ENCODE data around the gene SEMA6D.

GRCh38 chr15:47711655-47712054, 5.7 kb upstream of the SEMA6D start:
- TF ChIP-seq CTCF (conservative IDR thresholded peaks at IDR 0.05 in 1 of 2, IDR thresholded peaks at IDR 0.05 in 1 of 2; ENCODE audit: low read depth in 1 of 2, low read length in 2 of 2): peak; percentile 26 to 62
- no peak for TF ChIP-seq EZH2 (IDR thresholded peaks at IDR 0.05; ENCODE audit: low read length, missing control alignments)
